HUES64 (cell line): ENCODE measurements around the gene CCDC87.
"Not testable (repeated sequence)": the region's sequence is repeated elsewhere in the genome, so short reads cannot be mapped to it uniquely, and the experiment has no call there.

Source experiments
- H3K27ac ChIP-seq: 2 replicates; pipeline ENCODE4 v1.7.0; 2013; ENCODE audit warnings: low read depth, low read length, inconsistent platforms
- H3K27me3 ChIP-seq: 2 replicates; pipeline ENCODE4 v1.6.1; 2013; ENCODE audit warnings: mild to moderate bottlenecking, low read length; ENCODE audit not compliant: insufficient read depth
- H3K36me3 ChIP-seq: 2 replicates; pipeline ENCODE4 v1.6.1; 2013; ENCODE audit warnings: mild to moderate bottlenecking, low read length; ENCODE audit not compliant: insufficient read depth
- H3K4me1 ChIP-seq: 2 replicates; pipeline ENCODE4 v1.6.1; 2013; ENCODE audit warnings: mild to moderate bottlenecking, low read length, moderate library complexity; ENCODE audit not compliant: insufficient read depth
- H3K4me3 ChIP-seq: 2 replicates; pipeline ENCODE4 v1.5.1; 2013; ENCODE audit warnings: mild to moderate bottlenecking, low read length, moderate library complexity
- H3K9ac ChIP-seq: 2 replicates; pipeline ENCODE4 v1.6.1; 2013; ENCODE audit warnings: mild to moderate bottlenecking, low read depth, low read length
- H3K9me3 ChIP-seq: 2 replicates; pipeline ENCODE4 v1.6.1; 2013; ENCODE audit warnings: low read depth, low read length; ENCODE audit not compliant: insufficient read depth
- WGBS: fragments of 150-250, 120-280 bp; methylation state at CpG from one replicate; pipeline ENCODE4 v1.1.7; 2013; ENCODE audit warnings: missing lambda C conversion rate; 5-methylcytosine and 5-hydroxymethylcytosine counted together

CCDC87 gene

GRCh38 chr11:66549696-66550095, 43.2 kb downstream of the CCDC87 start:
- Histone ChIP-seq H3K36me3 (peaks cover 2% of the 10 kb centered on the region; the same call in 1 of the 2 replicates), H3K9ac (no peak overlapping the region), H3K9me3 (no peaks in the 10 kb centered on the region), H3K4me3 (no peak overlapping the region), H3K4me1 (peaks cover 10% of the 10 kb centered on the region), H3K27ac (no peak overlapping the region), H3K27me3 (no peaks in the 10 kb centered on the region)
- 90% methylated on average over 3 of the region's 3 CpGs for WGBS

GRCh38 chr11:66548774-66549630, 43.9 kb downstream of the CCDC87 start:
- Histone ChIP-seq H3K9me3 (no peaks in the 10 kb centered on the region), H3K4me1 (peaks cover 10% of the 10 kb centered on the region), H3K36me3 (peaks cover 2% of the 10 kb centered on the region; the same call in 1 of the 2 replicates), H3K27ac (no peak overlapping the region), H3K9ac (no peak overlapping the region), H3K4me3 (no peak overlapping the region), H3K27me3 (no peaks in the 10 kb centered on the region)
- 77% methylated on average over 16 of the region's 16 CpGs for WGBS

- H3K27me3 ChIP-seq, result no peaks in the 10 kb centered on the region
- peaks cover 10% of the 10 kb centered on the region for H3K4me1 ChIP-seq
- no peak overlapping the region for H3K9ac ChIP-seq
- peak overlapping the region; percentile 87; the same call in 1 of the 2 replicates for H3K4me3 ChIP-seq
- no peaks in the 10 kb centered on the region for H3K9me3 ChIP-seq
- WGBS, result 78% methylated on average over 11 of the region's 11 CpGs
- no peak overlapping the region for H3K27ac ChIP-seq
- no peaks in the 10 kb centered on the region for H3K36me3 ChIP-seq
Measured at GRCh38 chr11:66548041-66548440, 44.8 kb downstream of the CCDC87 start.

GRCh38 chr11:66547662-66548009, 45.2 kb downstream of the CCDC87 start:
- no peaks in the 10 kb centered on the region for H3K36me3 ChIP-seq
- H3K27ac ChIP-seq, result no peak overlapping the region
- peaks cover 10% of the 10 kb centered on the region for H3K4me1 ChIP-seq
- no peaks in the 10 kb centered on the region for H3K9me3 ChIP-seq
- no peak overlapping the region for H3K9ac ChIP-seq
- H3K27me3 ChIP-seq, result no peaks in the 10 kb centered on the region
- 35% methylated on average over 5 of the region's 5 CpGs for WGBS
- H3K4me3 ChIP-seq, result peak overlapping the region; percentile 87

GRCh38 chr11:66546966-66547661, 45.7 kb downstream of the CCDC87 start:
- no peaks in the 10 kb centered on the region; the same call in 1 of the 2 replicates for H3K36me3 ChIP-seq
- no peaks in the 10 kb centered on the region for H3K9me3 ChIP-seq
- H3K9ac ChIP-seq, result no peak overlapping the region
- 24% methylated on average over 18 of the region's 18 CpGs for WGBS
- no peaks in the 10 kb centered on the region for H3K27me3 ChIP-seq
- no peak overlapping the region for H3K27ac ChIP-seq
- H3K4me1 ChIP-seq, result peaks cover 10% of the 10 kb centered on the region
- peak overlapping the region; percentile 87 for H3K4me3 ChIP-seq

GRCh38 chr11:66546368-66546965, 46.4 kb downstream of the CCDC87 start, which contains the start of gene ACTN3:
Gene ACTN3, plus strand, starts transcription at chr11:66546903. Its CDS starts 35 bp downstream, at chr11:66546938.
- H3K27ac ChIP-seq, result peak within 1 kb of the TSS; percentile 55
- peak within 1 kb of the TSS; percentile 84 for H3K9ac ChIP-seq
- 2% methylated on average over 37 of the region's 37 CpGs for WGBS
- no peaks in the 10 kb centered on the region for H3K9me3 ChIP-seq
- peak within 1 kb of the TSS; percentile 87 for H3K4me3 ChIP-seq
- no peaks in the 10 kb centered on the region; the same call in 1 of the 2 replicates for H3K36me3 ChIP-seq
- H3K4me1 ChIP-seq, result peaks cover 10% of the 10 kb centered on the region
- no peaks in the 10 kb centered on the region for H3K27me3 ChIP-seq

- H3K27ac ChIP-seq, result peak within 1 kb of the TSS; percentile 55
Measured at GRCh38 chr11:66545701-66546367, 47.0 kb downstream of the CCDC87 start, which contains the start of gene ZDHHC24. Gene ZDHHC24, minus strand, starts transcription at chr11:66546048. Its CDS starts 45 bp downstream, at chr11:66546003.

GRCh38 chr11:66544952-66545351, 47.9 kb downstream of the CCDC87 start:
- H3K9ac ChIP-seq, H3K27ac ChIP-seq, H3K9me3 ChIP-seq, H3K27me3 ChIP-seq, H3K36me3 ChIP-seq: not testable (repeated sequence)
- 89% methylated on average over 14 of the region's 14 CpGs for WGBS
- H3K4me3 ChIP-seq, result peak overlapping the region; percentile 87
- peaks cover 10% of the 10 kb centered on the region for H3K4me1 ChIP-seq

More at GRCh38 chr11:66545701-66546367, 47.0 kb downstream of the CCDC87 start, which contains the start of gene ZDHHC24:
- H3K9ac ChIP-seq, result peak within 1 kb of the TSS; percentile 84
- H3K27me3 ChIP-seq, result no peaks in the 10 kb centered on the region
- H3K4me3 ChIP-seq, result peak within 1 kb of the TSS; percentile 87
- H3K9me3 ChIP-seq, result no peaks in the 10 kb centered on the region
- WGBS, result under 1% methylated on average over 71 of the region's 71 CpGs
- H3K4me1 ChIP-seq, result peaks cover 10% of the 10 kb centered on the region
- no peaks in the 10 kb centered on the region; the same call in 1 of the 2 replicates for H3K36me3 ChIP-seq

- H3K9me3 ChIP-seq, result no peaks in the 10 kb centered on the region
- peaks cover 10% of the 10 kb centered on the region for H3K4me1 ChIP-seq
- no peaks in the 10 kb centered on the region for H3K27me3 ChIP-seq
- no peaks in the 10 kb centered on the region; the same call in 1 of the 2 replicates for H3K36me3 ChIP-seq
- 55% methylated on average over 26 of the region's 26 CpGs for WGBS
- no peak overlapping the region for H3K4me3 ChIP-seq
- no peak overlapping the region for H3K9ac ChIP-seq
- H3K27ac ChIP-seq, result no peak overlapping the region
Measured at GRCh38 chr11:66543263-66544107, 49.4 kb downstream of the CCDC87 start.

- H3K27ac ChIP-seq, result no peak overlapping the region
- 94% methylated on average over 10 of the region's 10 CpGs for WGBS
- H3K9ac ChIP-seq, result no peak overlapping the region
- no peak overlapping the region for H3K4me3 ChIP-seq
- peaks cover 5% of the 10 kb centered on the region for H3K4me1 ChIP-seq
- no peaks in the 10 kb centered on the region; the same call in 1 of the 2 replicates for H3K36me3 ChIP-seq
- no peaks in the 10 kb centered on the region for H3K27me3 ChIP-seq
- no peaks in the 10 kb centered on the region for H3K9me3 ChIP-seq
Measured at GRCh38 chr11:66542362-66542761, 50.5 kb downstream of the CCDC87 start.
